GM12872 (cell line): ENCODE data around the gene NEU4.

ENCODE experiments used
- TF ChIP-seq, protein P1 (sequence below): IDR thresholded peaks from 3 replicates; pipeline ENCODE4 v1.5.1; 2011; ENCODE audit warnings: low read depth, mild to moderate bottlenecking, low read length, moderate library complexity; ENCODE audit not compliant: insufficient read depth

The NEU4 gene

GRCh38 chr2:241850544-241851324, 41.7 kb downstream of the NEU4 start:
- TF ChIP-seq, protein P1, sequence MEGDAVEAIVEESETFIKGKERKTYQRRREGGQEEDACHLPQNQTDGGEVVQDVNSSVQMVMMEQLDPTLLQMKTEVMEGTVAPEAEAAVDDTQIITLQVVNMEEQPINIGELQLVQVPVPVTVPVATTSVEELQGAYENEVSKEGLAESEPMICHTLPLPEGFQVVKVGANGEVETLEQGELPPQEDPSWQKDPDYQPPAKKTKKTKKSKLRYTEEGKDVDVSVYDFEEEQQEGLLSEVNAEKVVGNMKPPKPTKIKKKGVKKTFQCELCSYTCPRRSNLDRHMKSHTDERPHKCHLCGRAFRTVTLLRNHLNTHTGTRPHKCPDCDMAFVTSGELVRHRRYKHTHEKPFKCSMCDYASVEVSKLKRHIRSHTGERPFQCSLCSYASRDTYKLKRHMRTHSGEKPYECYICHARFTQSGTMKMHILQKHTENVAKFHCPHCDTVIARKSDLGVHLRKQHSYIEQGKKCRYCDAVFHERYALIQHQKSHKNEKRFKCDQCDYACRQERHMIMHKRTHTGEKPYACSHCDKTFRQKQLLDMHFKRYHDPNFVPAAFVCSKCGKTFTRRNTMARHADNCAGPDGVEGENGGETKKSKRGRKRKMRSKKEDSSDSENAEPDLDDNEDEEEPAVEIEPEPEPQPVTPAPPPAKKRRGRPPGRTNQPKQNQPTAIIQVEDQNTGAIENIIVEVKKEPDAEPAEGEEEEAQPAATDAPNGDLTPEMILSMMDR: no peak

DNA sequence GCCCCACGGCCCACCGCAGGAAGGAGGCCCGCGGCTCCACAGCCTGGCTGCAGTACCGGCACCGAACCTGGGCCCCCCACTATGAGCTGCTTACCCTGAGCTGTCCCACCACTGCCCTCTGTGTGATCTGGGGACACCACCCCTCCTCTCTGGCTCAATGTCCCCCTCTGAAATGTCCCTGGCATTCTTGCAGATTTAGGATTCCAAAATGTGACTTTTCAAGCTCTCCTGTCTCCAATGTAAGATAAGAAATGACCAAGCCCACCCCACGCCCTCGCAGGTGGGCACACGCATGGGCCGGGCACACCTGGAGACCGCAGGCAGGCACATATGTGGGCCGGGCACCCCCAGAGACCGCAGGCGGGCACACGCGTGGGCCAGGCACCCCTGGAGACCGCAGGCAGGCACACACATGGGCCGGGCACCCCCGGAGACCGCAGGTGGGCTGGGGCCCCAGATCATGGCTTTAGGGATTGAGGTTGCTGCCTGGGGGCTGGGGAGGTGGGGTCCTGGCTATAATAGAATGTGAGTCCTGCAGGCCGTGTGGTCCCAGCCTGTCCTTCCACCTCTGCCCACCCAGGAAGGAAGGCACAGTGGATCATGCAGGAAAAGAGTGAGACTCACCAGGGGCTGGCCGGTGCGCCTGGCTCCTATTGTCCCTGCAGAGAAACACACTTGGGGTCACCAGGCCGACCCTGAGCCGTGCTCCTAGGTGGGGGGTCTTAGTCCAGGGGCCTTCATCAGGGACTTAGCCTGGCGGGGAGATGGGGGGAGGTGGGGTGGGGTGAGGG, 42.5 kb downstream of the NEU4 start:
- TF ChIP-seq, protein P1: no peak

GRCh38 chr2:241852116-241852980, 43.4 kb downstream of the NEU4 start:
- TF ChIP-seq, protein P1: no peak

DNA sequence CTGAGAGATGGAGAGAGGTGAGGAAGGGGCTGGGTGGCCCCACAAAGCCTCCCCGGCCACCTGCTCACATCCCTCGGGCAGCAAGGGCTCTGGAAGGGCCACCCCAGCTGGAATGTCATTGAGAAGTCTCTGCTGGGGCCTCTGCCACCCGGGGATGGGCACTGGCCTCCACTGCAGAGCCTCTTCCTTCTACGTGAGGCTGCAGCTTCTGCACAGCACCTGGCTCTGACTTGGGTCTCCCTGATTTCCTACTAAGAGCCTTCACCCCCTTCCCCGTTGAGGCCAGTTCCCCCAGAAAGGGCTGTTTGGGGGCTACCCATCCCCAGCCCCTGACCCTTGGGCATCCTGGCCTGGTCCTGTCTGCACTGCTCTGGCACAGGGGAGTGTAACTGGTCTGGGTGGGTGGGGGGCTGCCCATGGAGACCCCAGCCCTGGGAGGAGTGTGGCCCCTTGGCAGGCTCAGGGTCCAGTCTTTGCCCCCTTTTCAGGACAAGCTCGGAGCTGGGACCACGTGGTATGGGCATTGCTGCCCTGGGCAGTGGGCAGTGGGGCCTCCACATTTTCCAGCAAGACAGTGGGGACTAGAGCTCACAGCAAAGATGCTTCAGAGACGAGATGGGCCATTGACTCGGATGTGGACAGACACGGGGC, 44.1 kb downstream of the NEU4 start:
- TF ChIP-seq, protein P1: no peak

- TF ChIP-seq, protein P1: no peak
These were observed 44.8 kb downstream of the NEU4 start for GRCh38 chr2:241853651-241854341.

DNA sequence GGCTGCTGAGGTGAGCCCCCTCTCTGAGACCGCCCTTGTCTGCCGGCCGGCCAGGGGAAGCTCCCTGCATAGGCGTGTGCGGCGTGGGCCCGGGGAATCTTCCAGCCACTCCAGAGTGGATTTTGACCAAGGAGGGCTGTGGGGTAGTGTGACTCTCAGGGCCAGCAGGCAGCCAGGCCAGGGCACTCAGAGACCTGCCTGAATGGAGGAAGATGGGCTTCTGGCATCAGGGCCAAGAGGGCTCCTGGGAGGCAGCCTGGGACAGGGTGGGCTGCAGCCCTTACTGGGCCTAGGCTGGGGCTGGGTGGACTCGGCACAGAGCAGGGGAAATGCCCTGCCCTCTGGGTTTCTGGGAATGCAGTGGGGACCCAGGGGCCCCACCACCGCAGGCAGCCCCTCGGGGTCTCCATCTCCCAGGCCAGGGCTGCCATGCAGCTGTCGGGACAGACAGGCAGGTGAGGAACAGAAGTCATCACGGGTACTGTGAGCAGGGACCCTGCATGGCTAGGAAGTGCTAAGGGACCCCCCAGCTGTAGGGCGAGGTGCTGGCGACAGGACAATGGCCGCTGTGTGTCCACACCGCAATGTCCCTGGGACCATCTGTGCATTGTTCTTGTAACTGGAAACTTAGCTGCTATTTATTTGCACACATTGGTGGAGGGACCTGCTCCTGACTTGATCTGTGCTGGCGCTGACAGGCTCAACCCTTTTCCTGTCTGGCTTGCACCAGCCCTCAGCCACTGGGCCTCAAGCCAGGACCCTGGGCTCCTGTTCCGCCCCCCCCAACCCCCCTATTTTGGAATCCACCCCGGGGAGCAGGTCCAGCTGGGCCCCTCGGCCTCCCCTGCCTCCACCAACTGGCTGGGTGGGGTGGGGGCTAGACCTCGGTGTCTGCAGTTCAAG, 45.6 kb downstream of the NEU4 start:
- TF ChIP-seq, protein P1: no peak
